GM12865 (cell line): Measurements from ENCODE around the gene NR1I2.

ENCODE experiments used
- DNase-seq: peaks from one replicate; pipeline ENCODE4 v3.0.0; 2010; ENCODE audit warnings: low read depth
- H3K4me3 ChIP-seq: 2 replicates; pipeline ENCODE4 v1.5.1; 2011; ENCODE audit warnings: mild to moderate bottlenecking, low read depth, low read length, control low read depth
- CTCF ChIP-seq: IDR thresholded peaks from 2 replicates; pipeline ENCODE4 v1.5.1; 2011; ENCODE audit warnings: low read length, control low read depth, low read depth, inconsistent platforms; ENCODE audit not compliant: insufficient read depth; ENCODE audit errors: missing control alignments

The NR1I2 gene

DNA sequence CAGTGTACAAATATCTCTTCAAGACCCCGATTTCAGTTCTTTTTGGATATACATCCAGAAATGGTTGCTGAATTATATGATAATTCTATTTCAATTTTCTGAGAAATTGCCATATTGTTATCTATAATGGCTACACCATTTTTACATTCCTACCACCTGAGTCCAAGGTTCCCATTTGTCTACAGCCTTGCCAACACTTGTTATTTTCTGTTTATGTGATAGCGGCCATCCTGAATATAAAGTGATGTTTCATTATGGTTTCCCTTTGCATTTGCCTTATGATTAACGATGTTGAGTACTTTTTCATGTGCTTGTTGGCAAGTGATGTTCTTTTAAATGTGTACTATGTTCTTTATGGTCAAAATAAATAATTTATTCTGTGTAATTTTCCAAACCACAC lies 8.5 kb downstream of the NR1I2 start:
- H3K4me3 ChIP-seq, result no peak overlapping the region
- no peak for DNase-seq
- TF ChIP-seq CTCF, result no peak

- H3K4me3 ChIP-seq, result no peak overlapping the region
- no peak for DNase-seq
- TF ChIP-seq CTCF, result no peak
Observed at GRCh38 chr3:119792270-119792669, 10.4 kb downstream of the NR1I2 start.

- no peak for TF ChIP-seq CTCF
- no peak overlapping the region for H3K4me3 ChIP-seq
- DNase-seq, result no peak
Observed at GRCh38 chr3:119794401-119794800, 12.5 kb downstream of the NR1I2 start.

GRCh38 chr3:119794971-119795612 lies 13.2 kb downstream of the NR1I2 start:
- H3K4me3 ChIP-seq, result no peak overlapping the region
- DNase-seq, result no peak
- no peak for TF ChIP-seq CTCF

- no peak overlapping the region for H3K4me3 ChIP-seq
- DNase-seq, result no peak
- no peak for TF ChIP-seq CTCF
Observed at GRCh38 chr3:119795849-119796248, 13.9 kb downstream of the NR1I2 start.

GRCh38 chr3:119796368-119796767 lies 14.5 kb downstream of the NR1I2 start:
- no peak overlapping the region for H3K4me3 ChIP-seq
- no peak for TF ChIP-seq CTCF
- DNase-seq, result no peak

- no peak for DNase-seq
- no peak for TF ChIP-seq CTCF
Observed at GRCh38 chr3:119796785-119797184, 14.9 kb downstream of the NR1I2 start.

More at GRCh38 chr3:119796785-119797184, 14.9 kb downstream of the NR1I2 start:
- H3K4me3 ChIP-seq, result no peak overlapping the region
